Ishikawa (cell line): ENCODE data around the gene CEP83.
A peak's percentile ranks its signal among the peaks of the same experiment; 100 is the strongest.

Experiments
- CEBPB ChIP-seq: IDR thresholded peaks from 2 replicates; pipeline ENCODE4 v1.6.1; 2012
- CREB1 ChIP-seq: IDR thresholded peaks from 2 replicates; pipeline ENCODE4 v1.6.1; 2012; ENCODE audit warnings: low read depth
- EGR1 ChIP-seq: IDR thresholded peaks from 2 replicates; pipeline ENCODE4 v1.6.1; 2012
- EP300 ChIP-seq: IDR thresholded peaks from 2 replicates; pipeline ENCODE4 v1.6.1; 2012; ENCODE audit warnings: borderline replicate concordance
- FOXM1 ChIP-seq: IDR thresholded peaks from 2 replicates; pipeline ENCODE4 v1.6.1; 2012; ENCODE audit warnings: low read depth, borderline replicate concordance
- MAX ChIP-seq: IDR thresholded peaks from 2 replicates; pipeline ENCODE4 v1.6.1; 2012
- NFIC ChIP-seq: IDR thresholded peaks from 2 replicates; pipeline ENCODE4 v1.6.1; 2012
- RAD21 ChIP-seq: IDR thresholded peaks from 2 replicates; pipeline ENCODE4 v1.6.1; 2012; ENCODE audit warnings: low read depth
- TAF1 ChIP-seq: IDR thresholded peaks from 2 replicates; pipeline ENCODE4 v1.6.1; 2012; ENCODE audit warnings: low read depth, mild to moderate bottlenecking
- TCF12 ChIP-seq: IDR thresholded peaks from 2 replicates; pipeline ENCODE4 v1.6.1; 2012; ENCODE audit warnings: low read depth
- TEAD4 ChIP-seq: IDR thresholded peaks from 2 replicates; pipeline ENCODE4 v1.6.1; 2012
- YY1 ChIP-seq: IDR thresholded peaks from 2 replicates; pipeline ENCODE4 v1.6.1; 2012; ENCODE audit warnings: low read depth
- ZBTB7A ChIP-seq: IDR thresholded peaks from 2 replicates; pipeline ENCODE4 v1.6.1; 2012; ENCODE audit warnings: low read depth
- TF ChIP-seq, protein P1 (sequence below): IDR thresholded peaks from 2 replicates; pipeline ENCODE4 v1.6.1; 2012
- TF ChIP-seq, protein P2 (sequence below): IDR thresholded peaks from 2 replicates; pipeline ENCODE4 v1.6.1; 2012; ENCODE audit warnings: low read depth, mild to moderate bottlenecking

Gene CEP83

DNA sequence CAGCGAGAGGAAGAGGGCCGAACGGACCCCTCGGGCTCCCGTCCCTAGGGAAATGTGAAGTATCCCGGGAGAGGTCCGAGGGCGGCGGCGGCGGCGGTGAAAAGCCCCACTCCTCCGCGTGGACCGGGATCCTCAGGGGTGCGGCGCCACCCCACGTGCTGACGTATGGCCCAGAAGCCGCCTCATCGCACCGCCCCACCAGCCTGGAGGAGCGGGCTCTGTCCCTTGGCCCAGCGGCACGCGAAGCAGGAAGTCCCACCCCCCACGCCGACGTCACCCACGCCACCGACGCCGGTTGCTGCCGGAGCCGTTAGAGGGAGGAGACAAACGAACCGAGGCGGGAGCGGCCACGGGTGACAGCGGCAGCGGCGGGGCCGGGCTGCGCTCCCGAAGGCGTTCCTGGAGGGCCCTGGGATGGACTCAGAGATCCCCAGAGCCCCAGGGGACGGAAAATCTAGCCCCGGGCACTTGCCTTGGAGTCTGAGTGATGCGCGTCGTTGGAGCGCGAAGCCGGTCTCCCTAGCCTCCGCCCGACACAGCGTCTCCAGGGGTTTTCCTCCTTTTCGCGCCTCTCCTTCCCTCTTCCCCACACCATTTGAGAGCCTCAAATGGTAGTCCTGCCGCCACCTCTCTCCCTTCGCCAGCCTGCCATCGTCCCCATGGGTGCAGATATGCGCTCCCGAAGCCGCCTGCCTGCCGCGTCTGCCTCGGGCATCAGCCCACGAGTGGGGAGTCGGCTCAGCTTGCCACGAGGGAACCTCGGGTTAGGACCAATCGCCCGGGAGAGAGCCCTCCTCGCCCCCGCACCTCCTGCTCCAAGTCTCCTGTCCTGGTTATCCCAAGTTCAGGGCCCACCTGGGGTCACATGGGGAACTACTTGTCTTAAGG is at the start of gene CEP83:
TSS of gene CEP83 (minus strand) at position 140 of the 888 bp plus-strand sequence. CDS start 47,377 bp downstream, outside the sequence.
- TF ChIP-seq YY1 (no peak), EGR1 (peak; percentile 29; the same call in 1 of the 2 replicates), CREB1 (peak; percentile 71), NFIC (no peak), TEAD4 (no peak; the same call in 1 of the 2 replicates), MAX (peak; percentile 87), TCF12 (peak; percentile 34; the same call in 1 of the 2 replicates), TAF1 (0 out of 2 replicates have a peak, but pooled peaks have one; percentile 75)
- TF ChIP-seq, protein P1, sequence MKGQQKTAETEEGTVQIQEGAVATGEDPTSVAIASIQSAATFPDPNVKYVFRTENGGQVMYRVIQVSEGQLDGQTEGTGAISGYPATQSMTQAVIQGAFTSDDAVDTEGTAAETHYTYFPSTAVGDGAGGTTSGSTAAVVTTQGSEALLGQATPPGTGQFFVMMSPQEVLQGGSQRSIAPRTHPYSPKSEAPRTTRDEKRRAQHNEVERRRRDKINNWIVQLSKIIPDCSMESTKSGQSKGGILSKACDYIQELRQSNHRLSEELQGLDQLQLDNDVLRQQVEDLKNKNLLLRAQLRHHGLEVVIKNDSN = peak; percentile 68

GRCh38 chr12:94509317-94509716 is 49.6 kb upstream of the CEP83 start:
- no peak for TF ChIP-seq TAF1
- TF ChIP-seq FOXM1 = no peak
- TF ChIP-seq, protein P1 = no peak
- TF ChIP-seq TEAD4 = no peak
- no peak for TF ChIP-seq CREB1
- no peak for TF ChIP-seq NFIC
- TF ChIP-seq, protein P2, sequence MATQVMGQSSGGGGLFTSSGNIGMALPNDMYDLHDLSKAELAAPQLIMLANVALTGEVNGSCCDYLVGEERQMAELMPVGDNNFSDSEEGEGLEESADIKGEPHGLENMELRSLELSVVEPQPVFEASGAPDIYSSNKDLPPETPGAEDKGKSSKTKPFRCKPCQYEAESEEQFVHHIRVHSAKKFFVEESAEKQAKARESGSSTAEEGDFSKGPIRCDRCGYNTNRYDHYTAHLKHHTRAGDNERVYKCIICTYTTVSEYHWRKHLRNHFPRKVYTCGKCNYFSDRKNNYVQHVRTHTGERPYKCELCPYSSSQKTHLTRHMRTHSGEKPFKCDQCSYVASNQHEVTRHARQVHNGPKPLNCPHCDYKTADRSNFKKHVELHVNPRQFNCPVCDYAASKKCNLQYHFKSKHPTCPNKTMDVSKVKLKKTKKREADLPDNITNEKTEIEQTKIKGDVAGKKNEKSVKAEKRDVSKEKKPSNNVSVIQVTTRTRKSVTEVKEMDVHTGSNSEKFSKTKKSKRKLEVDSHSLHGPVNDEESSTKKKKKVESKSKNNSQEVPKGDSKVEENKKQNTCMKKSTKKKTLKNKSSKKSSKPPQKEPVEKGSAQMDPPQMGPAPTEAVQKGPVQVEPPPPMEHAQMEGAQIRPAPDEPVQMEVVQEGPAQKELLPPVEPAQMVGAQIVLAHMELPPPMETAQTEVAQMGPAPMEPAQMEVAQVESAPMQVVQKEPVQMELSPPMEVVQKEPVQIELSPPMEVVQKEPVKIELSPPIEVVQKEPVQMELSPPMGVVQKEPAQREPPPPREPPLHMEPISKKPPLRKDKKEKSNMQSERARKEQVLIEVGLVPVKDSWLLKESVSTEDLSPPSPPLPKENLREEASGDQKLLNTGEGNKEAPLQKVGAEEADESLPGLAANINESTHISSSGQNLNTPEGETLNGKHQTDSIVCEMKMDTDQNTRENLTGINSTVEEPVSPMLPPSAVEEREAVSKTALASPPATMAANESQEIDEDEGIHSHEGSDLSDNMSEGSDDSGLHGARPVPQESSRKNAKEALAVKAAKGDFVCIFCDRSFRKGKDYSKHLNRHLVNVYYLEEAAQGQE = no peak
- TF ChIP-seq EP300 = no peak
- no peak for TF ChIP-seq MAX
- no peak for TF ChIP-seq CEBPB
- no peak for TF ChIP-seq YY1
- no peak for TF ChIP-seq TCF12
- TF ChIP-seq ZBTB7A = no peak
- TF ChIP-seq EGR1 = no peak
- TF ChIP-seq RAD21 = no peak

DNA sequence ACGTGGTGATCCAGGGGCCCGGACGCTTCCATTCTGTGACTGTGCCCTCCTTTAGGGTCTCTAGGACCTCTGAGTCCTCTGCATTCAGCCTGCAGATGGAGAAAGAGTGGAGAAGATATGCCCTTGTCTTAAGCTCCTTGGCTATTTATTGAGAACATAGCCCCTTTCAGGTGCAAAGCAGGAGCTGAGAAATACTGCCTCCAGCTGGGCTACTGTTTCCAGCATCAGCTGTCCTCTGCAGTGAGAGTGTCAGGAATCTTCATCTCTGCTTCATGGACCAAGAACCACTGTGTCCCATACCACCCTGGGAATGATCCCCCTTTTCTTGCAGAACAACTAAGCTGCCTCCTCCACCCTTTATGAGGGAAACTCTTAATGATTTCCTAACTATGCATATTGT is 47.8 kb upstream of the CEP83 start:
- no peak for TF ChIP-seq YY1
- TF ChIP-seq MAX = no peak
- no peak for TF ChIP-seq TCF12
- no peak for TF ChIP-seq EP300
- no peak for TF ChIP-seq EGR1
- TF ChIP-seq, protein P1 = no peak
- no peak for TF ChIP-seq RAD21
- no peak for TF ChIP-seq TAF1
- no peak for TF ChIP-seq ZBTB7A
- TF ChIP-seq NFIC = no peak
- no peak for TF ChIP-seq CEBPB
- TF ChIP-seq TEAD4 = no peak
- TF ChIP-seq FOXM1 = no peak
- TF ChIP-seq CREB1 = no peak
- TF ChIP-seq, protein P2 = no peak

GRCh38 chr12:94504386-94504785 is 44.7 kb upstream of the CEP83 start:
- TF ChIP-seq NFIC = no peak
- TF ChIP-seq CEBPB = no peak
- no peak for TF ChIP-seq TEAD4

- TF ChIP-seq YY1 = no peak
- TF ChIP-seq TEAD4 = no peak
- TF ChIP-seq MAX = no peak
- TF ChIP-seq, protein P2 = no peak
- no peak for TF ChIP-seq CEBPB
- no peak for TF ChIP-seq EGR1
Observed at GRCh38 chr12:94503619-94504018, 44.0 kb upstream of the CEP83 start.
